ENCODE measurements around the gene EMILIN3.

- TF ChIP-seq CSRNP3 (CRISPR knock-in tag; IDR thresholded peaks at IDR 0.05): no peak
- no peak for TF ChIP-seq ZNF8 (CRISPR knock-in tag; IDR thresholded peaks at IDR 0.05)
- TF ChIP-seq SNAI2 (CRISPR knock-in tag; IDR thresholded peaks at IDR 0.05): no peak
Measured at GRCh38 chr20:41358717-41359116, 7.9 kb downstream of the EMILIN3 start.
